NCI-H187 (cell line): ENCODE results near the gene FA2H.
"Not testable (repeated sequence)": the region's sequence is repeated elsewhere in the genome, so short reads cannot be mapped to it uniquely, and the experiment has no call there.

ENCODE experiments used
- DNase-seq, 2 experiments: peaks; one replicate each; lab custom pipeline; 2025; lab: John Stamatoyannopoulos, UW

FA2H gene, protein sequence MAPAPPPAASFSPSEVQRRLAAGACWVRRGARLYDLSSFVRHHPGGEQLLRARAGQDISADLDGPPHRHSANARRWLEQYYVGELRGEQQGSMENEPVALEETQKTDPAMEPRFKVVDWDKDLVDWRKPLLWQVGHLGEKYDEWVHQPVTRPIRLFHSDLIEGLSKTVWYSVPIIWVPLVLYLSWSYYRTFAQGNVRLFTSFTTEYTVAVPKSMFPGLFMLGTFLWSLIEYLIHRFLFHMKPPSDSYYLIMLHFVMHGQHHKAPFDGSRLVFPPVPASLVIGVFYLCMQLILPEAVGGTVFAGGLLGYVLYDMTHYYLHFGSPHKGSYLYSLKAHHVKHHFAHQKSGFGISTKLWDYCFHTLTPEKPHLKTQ

DNA sequence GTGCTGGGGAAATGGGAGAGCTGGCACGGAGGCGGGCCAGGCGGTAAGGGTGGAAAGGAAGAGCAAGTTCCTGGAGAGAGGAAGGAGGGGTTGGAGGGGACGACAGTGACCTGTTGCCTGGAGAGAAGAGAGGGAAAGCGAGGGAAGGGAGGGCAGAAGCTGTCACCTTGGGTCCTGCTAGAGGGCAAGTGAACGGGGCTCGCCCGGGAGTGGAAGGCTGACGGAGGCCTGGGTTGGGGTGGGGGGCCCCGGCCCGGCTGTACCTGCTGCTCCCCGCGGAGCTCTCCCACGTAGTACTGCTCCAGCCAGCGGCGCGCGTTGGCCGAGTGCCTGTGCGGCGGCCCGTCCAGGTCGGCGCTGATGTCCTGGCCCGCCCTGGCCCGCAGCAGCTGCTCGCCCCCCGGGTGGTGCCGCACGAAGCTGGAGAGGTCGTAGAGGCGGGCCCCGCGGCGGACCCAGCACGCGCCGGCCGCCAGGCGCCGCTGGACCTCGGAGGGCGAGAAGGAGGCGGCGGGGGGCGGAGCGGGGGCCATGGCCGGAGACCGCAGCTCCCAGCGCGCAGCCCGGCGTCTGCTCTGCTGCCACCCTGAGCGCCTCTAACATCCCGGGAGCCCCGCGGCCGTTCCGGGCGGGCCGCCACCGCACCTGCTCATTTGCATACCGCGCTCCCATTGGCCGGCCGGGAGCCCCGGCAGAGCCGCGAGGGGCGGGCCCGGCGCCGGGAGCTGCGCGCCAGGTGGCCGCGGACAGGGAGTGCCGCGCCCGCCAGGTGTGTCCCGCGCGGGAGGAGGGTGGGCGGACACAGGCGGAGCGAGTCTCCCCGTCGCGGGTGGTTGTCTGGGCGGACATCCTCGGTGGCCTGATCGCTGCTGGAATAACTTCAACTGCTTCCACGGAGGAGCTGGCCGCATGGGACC lies at the start of gene FA2H:
TSS of gene FA2H (minus strand) at position 598 of the 917 bp plus-strand sequence. CDS start at position 533, 65 bp downstream.
- peak; percentile 59 to 75 for DNase-seq

DNA sequence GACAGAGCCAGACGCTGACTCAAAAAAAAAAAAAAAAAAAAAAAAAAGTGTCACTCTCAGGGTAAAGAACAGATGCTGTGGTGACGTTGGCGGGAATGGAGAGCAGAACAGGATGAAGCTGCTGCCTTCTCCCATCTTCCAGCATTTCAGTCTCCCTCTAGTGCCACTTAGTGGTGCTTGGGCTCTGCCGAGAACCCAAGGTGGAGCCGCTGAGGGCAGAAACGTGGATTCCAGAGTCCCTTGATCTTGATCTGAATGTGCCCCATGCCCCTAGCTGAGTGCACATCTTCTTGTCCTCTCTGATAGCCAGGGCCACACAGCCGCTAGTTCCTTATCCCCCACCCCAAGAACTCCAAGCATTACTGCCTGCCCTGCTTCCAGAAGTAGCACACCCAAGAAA lies 43.2 kb upstream of the FA2H start:
- DNase-seq: no peak

DNA sequence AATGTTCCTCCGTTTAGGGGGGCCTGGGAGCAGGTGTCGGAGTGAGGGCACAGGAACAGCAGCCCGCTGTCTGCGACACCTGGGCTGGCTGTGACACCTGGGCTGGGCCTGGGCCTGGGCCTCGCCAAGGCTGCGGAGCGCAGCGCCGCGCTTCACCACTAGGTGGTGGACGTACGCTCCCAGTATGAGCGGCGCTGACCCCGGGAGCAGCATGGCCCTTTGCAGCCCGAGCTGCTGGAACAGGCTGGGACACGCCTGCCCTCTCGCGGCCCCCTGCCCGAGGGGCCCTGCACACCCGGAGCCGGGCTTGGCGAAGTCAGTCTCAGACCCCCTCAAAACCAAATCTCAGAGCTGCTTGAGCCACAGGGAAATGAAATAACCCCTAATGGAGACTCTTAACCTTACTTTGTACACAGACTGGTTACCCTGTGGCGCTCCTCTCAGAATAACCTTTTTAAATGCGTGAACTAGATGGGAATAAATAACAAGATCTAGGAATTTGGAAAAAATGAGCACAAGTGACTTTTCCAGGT lies 38.6 kb upstream of the FA2H start:
- peak; percentile 30 to 55 for DNase-seq

DNA sequence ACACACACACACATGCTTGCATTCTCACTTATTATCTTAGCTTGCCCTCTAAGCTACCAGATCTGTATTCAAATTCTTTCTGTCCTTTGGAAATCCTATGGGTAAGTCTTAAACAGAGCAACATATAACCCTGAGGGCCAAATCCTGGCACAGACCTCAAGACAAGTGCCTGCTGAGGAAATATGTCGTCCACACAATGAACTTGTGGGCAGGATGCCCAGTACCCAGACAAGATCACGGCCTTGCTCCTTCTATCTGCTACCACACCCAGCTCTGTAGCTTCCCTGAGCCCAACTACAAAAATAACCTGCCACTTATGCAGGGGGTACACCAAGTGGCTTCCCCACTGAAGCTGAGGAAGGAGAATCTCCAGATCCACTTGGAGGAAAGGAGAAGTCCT lies 37.3 kb upstream of the FA2H start:
- no peak for DNase-seq

DNA sequence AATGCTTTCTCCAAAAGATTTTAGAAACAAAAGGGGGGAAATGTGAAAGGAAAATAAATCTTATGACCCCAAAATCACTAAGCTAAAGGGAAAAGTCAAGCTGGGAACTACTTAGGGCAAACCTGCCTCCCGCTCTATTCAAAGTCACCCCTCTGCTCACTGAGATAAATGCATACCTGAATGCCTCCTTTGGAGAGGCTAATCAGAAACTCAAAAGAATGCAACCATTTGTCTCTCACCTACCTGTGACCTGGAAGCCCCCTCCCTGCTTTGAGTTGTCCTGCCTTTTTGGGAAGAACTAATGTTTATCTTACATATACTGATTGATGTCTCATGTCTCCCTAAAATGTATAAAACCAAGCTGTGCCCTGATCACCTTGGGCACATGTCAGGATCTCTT lies 36.6 kb upstream of the FA2H start:
- not testable (repeated sequence) for DNase-seq

DNA sequence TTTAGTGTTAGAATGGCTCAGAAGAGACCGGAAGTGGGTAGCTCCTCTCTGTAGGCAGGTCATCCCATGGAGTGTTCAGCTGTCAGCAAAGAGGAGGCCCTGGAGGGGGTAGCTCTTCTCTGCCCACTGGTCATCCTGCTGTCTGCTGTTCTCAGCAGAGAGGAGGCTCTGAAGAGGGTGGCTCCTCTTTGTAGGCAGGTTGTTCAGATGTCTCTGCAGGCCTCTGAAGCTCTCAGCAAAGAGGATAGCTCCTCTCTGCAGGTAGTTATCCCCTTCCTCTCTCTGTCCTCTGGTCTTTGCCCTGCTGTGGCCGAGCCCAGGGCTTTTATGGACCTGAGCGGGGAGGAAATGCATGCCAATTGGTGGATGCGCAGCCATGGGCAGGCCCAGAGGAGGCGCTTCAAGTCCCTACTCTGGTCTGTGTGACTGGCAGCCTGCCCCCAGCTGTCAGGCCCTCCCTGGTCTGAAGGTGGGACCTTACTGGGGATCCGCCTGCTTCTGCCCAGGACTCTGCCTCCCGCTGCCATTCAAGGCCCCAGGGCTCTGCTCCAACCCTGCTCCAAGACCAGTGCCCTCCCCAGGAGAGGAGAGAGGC lies 32.5 kb upstream of the FA2H start:
- DNase-seq: no peak

DNA sequence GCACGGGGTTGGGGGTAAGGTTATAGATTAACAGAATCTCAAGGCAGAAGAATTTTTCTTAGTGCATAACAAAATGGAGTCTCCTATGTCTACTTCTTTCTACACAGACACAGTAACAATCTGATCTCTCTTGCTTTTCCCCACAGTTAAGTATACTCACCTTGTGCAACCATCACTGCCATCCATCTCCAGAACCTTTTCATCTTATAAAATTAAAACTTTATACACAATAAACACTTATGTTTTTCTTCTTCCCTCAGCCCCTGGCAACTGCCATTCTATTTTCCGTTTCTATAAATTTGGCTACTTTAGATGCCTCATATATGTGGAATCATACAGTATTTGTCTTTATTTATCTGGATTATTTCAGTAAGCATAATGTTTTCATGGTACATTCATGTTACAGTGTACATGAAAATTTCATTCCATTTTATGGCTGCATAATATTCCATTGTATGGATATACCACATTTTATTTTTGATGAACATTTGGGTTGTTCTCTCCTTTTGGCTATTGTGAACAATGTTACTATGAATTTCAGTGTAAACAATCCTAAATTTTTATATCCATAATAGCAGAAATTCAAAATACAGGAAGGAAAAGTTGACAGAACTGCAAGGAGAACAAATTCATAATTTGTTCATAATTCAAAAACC lies 25.7 kb upstream of the FA2H start:
- DNase-seq: no peak

DNA sequence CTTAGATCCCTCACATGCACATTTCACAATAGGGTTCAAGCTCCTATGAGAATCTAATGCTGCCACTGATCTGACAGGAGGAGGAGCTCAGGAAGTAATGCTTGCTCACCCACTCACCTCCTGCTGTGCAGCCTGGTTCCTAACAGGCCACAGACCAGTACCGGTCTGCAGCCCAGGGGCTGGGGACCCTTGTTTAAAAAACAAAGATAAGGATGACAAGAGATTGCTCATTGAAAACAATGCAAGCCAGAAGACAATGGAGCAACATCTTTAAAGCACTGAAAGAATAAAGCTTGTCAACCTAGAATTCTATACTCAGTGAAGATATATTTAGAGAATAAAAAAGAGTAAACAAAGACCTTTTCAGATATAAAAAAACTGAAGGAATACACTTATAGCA lies 22.8 kb upstream of the FA2H start:
- no peak for DNase-seq

DNA sequence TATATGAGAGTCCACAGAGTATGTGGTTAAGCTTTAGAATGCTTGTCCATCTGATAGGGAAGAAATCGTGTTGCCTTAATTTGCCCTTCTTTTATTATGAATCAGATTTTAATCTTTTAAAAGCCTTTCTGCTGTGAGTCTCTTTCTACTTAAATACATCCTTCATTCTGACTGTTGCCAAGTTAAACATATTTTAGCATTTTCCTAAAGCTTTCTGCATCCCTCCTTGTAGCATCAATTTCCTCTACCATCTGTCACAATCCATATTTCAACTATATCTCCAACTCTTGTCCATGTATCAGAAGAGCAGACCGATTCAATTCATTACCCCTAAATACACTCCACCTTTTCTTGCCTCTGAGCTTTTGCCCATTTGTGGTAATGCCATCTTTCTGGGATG lies 20.5 kb upstream of the FA2H start:
- DNase-seq: no peak

DNA sequence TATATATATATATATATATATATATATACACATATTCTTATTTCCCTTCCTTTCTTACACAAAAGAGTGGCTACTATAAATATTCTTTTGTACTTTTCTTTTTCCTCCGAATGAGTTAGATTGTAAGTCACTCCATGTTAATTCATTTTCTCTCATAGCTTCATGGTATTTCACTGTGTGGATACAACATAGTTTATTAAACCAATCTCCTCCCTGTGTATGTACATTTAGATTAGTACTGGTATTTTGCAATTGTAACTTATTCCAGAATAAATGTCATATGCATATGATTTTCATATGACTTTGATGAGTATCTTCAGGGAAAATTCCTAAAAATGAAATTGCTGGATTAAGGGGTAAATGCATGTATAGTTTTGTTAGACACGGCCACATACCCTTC lies 20.0 kb upstream of the FA2H start:
- DNase-seq: no peak

DNA sequence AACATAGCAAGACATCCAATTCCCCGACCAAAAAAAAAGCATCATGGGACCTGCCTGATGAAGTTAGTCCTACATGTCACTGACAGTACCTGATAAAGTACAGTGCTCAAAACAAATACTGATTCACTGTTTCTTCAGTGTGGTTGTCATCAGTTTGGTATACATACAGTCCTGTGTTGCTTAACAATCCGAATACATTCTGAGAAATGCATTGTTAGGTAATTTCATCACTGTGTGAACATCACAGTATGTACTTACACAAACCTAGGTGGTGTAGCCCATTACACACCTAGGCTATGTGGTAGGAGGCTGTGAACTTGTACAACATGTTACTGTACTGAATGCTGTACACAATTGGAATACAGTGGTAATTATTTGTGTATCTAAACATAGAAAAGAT lies 19.0 kb upstream of the FA2H start:
- no peak for DNase-seq

DNA sequence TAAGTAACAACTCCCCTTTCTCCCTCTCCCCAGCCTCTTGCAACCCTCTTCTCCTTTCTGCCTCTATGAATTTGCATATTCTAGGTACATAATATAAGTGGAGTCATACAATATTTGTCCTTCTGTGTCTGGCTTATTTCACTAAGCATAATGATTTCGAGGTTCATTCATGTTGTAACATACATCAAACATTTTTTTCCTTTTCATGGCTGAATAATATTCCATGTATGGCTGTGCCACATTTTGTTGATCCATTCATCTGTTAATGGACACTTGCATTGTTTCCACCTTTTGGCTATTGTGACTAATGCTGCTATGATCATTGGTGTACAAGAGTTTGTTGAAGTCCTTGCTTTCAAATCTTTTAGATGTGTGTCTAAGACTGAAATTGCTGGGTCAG lies 17.6 kb upstream of the FA2H start:
- DNase-seq: no peak

DNA sequence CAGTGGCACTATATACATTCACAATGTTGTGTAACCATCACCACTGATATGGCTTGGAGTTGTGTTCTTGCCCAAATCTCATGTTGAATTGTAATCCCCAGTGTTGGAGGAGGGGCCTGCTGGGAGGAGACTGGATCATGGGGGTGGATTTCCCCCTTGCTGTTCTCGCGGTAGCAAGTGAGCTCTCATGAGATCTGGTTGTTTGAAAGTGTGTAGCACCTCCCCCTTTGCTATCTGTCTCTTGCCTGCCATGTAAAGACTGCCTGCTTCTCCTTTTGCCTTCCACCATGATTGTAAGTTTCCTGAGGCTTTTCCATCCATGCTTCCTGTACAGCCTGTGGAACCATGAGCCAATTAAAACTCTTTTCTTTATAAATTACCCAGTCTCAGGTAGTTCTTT lies 17.1 kb upstream of the FA2H start:
- not testable (repeated sequence) for DNase-seq

DNA sequence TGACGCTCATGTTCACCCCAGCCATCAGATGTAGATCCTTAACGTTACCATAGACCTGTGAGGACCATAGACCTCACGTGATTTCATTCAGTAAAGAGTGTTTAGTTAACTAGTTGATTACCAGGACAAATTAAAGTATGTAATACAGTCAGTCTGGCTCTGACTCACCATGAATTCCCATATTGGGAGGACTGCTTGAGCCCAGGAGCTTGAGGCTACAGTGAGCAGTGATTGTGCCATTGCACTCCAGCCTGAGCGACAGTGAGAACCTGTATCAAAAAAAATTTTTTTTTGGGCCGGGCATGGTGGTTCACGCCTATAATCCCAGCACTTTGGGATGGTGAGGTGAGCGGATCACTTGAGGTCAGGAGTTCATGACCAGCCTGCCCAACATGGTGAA lies 13.5 kb upstream of the FA2H start:
- no peak for DNase-seq

DNA sequence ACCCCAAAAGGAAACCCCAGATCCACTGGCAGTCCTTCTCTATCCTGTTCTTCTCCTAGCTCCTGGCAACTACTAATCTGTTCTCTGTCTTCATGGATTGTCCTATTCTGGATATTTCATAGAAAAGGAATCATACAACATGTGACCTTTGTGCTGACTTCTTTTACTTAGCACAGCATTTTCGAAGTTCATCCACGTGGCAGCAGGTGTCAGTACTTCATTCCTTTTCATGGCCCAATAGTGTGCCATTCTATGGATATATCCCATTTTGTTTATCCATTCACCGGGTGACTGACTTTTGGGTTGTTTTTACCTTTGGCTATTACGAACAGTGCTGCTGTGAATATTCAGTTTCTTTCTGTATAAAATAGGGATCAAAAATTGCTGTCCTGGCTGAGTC lies 10.4 kb upstream of the FA2H start:
- no peak for DNase-seq

DNA sequence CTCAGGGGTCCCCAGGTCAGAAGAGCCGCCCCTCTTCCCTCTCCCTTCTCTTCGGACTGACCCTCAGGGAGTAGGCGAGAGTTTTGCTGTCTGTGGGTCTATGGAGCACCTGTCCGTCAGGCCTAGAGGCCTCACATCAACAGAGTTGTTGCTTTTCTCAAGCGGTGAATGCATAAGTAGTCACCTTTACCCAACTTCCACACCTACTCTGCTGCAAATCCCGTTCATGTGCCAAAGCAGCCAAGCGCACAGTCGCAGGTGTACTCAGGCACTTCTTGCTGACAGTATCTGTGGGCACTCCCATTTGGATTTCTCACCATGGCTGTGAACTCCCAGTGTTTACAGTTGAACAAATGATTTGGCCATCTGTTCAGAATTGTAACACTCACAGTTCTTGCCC lies 4.0 kb upstream of the FA2H start:
- no peak for DNase-seq

DNA sequence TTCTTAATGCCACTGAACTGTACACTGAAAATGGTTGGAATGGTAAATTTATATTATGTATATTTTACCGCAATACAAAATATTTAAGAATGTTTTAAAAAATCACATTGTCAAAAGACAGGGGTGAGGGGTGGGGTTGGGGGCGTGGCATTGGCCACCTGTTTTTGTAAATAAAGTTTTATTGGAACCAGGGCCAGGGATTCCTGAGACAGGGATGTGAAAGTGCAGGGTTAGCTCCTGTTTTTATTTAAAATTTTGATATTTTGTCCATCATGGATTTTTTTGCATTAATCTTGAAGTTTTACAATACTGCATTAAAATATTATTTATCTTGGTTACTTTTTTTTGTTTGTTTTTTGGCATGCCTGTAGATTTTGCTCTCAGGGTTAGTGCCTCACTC lies 2.3 kb upstream of the FA2H start:
- DNase-seq: no peak

DNA sequence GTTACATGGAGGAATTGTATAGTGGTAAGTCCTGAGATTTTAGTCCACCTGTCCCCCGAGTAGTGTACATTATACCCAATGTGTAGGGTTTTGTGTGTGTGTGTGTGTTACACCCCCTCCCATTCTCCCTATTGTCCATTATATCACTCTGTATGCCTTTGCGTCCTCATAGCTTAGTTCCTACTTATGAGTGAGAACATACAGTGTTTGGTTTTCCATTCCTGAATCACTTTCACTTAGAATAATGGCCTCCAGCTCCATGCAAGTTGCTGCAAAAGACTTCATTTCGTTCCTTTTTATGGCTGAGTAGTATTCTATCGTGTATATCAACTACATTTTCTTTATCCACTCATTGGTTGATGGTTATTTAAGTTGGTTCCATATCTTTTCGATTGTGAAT lies 635 bp upstream of the FA2H start:
- DNase-seq: no peak

DNA sequence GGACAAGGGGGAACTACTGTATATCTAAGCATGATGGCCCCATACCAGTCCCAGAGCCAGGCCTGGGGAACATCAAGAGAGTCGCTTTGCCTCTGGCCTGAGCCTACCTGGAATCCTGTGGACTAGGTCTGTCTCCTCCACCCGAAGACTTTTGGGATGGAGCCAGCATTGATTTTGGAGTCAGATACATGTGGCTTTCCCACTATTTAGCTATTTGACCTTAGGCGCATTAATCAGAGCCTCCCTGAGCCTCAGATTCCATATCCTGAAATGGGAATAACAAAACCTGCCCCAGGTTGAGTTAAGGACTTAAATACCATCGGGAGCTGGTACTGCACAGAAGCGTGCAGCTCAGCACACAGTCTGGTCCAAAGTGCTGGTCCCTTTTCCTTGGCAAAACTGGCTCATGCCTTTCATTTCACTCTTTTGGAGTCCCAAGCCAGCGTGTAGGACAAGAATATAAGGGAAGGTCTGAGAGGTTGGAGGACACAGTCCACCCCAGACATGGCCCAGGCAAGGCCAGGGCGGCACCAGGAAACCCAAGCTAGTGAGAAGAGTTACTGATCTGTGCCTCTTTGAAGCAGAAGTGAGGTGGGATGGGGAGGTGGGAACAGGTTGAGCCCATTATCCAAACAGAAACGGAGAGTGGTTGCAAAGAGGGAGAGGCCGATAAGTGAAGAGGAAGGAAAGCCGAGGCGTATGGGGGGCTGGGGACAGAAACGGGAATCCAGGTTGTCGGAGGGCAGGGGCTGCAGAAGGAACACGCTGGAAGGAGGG lies 986 bp downstream of the FA2H start:
- no peak for DNase-seq

DNA sequence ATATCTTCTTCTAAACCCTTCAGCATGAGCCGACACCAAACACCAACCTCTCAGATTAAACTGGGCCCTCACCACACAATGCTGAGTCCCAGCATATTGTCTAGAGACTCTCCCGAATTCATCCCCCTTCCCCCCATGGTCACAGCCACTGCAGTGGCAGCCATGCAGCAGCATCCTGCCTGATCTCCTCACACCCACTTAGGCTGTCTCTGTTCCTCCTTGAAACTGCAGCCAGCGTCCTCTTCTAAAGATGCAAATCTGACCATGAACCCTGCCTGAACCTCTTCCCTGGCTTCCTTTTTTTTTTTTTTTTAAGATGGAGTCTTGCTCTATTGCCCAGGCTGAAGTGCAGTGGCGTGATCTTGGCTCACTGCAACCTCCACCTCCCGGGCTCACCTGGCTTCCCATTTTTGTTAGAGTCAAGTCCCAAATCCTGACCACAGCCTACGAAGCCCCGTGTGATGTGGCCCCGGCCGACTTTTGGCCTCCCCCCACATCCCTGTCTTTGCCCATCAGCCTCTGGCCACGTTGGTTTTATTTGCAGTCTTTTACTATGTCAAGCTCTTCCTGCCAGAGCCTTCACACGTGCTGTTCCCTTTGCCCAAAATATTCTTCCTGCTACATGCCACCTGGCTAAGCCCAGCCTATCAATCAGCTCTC lies 2.8 kb downstream of the FA2H start:
- no peak for DNase-seq
